Measurements from ENCODE around the gene DLGAP1. TPM values are rescaled to one million over a fixed set of nuclear protein-coding genes. Genes with fewer than 3 reads are reported as not detected.

The DLGAP1 gene
- total RNA-seq, 1 donor from 2014 or later, result 7.7 TPM

DNA sequence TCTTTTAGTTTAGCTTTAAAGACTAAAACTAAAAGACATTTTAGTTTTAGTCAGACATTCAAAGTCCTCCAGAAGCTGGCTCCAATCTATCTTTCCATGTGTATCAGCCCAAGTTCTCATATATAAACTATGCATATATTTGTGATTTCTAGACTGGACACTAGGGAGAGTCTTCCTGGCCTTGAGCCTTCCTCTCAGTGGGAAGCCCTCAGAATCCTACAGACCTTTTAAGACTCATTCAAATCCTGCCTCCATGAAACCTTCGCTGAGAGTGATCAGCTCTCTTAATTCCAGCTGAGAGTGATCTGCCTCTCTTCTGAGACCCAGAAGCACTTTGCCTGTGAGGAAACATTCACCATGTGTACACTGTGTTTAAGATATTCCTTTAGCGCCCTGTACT, 552.4 kb downstream of the DLGAP1 start:
- no peak for DNase-seq (ENCODE audit: low spot score)
- no peak overlapping the region for H3K4me3 Mint-ChIP-seq (ENCODE audit: unreplicated experiment)
- TF ChIP-seq, protein P1, sequence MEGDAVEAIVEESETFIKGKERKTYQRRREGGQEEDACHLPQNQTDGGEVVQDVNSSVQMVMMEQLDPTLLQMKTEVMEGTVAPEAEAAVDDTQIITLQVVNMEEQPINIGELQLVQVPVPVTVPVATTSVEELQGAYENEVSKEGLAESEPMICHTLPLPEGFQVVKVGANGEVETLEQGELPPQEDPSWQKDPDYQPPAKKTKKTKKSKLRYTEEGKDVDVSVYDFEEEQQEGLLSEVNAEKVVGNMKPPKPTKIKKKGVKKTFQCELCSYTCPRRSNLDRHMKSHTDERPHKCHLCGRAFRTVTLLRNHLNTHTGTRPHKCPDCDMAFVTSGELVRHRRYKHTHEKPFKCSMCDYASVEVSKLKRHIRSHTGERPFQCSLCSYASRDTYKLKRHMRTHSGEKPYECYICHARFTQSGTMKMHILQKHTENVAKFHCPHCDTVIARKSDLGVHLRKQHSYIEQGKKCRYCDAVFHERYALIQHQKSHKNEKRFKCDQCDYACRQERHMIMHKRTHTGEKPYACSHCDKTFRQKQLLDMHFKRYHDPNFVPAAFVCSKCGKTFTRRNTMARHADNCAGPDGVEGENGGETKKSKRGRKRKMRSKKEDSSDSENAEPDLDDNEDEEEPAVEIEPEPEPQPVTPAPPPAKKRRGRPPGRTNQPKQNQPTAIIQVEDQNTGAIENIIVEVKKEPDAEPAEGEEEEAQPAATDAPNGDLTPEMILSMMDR (IDR thresholded peaks at IDR 0.05), result no peak
- H3K27ac Mint-ChIP-seq (ENCODE audit: unreplicated experiment), result peak overlapping the region; percentile 18
- no peaks in the 10 kb centered on the region for H3K36me3 Mint-ChIP-seq (ENCODE audit: low read depth)
- no peaks in the 10 kb centered on the region for H3K9me3 Mint-ChIP-seq (ENCODE audit: low read depth)
- H3K4me1 Mint-ChIP-seq (ENCODE audit: low read depth), result peaks cover 24% of the 10 kb centered on the region
- H3K27me3 Mint-ChIP-seq (ENCODE audit: low read depth), result no peaks in the 10 kb centered on the region

DNA sequence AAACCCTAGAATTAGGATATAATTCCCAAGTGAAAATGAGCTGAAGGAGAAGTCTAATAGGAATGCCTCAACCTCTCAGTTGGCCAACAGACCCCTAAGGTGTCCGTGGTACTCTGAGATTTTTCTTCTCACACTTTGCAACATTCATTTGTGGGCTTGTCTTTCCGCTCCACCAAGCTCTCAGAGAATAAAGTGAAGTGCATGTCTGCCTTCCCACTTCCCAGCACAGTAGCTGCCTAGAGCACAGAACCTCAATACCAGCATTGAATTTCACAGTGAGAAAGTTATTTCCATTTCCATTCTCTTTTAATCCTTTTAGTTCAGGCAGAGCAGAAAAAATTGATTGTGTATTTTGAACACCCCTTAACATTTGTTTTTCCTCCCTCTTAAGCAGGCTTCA, 553.3 kb downstream of the DLGAP1 start:
- H3K27me3 Mint-ChIP-seq (ENCODE audit: low read depth), result no peaks in the 10 kb centered on the region
- H3K4me3 Mint-ChIP-seq (ENCODE audit: unreplicated experiment), result no peak overlapping the region
- TF ChIP-seq, protein P1 (IDR thresholded peaks at IDR 0.05), result no peak
- no peaks in the 10 kb centered on the region for H3K9me3 Mint-ChIP-seq (ENCODE audit: low read depth)
- no peak overlapping the region for H3K27ac Mint-ChIP-seq (ENCODE audit: unreplicated experiment)
- H3K36me3 Mint-ChIP-seq (ENCODE audit: low read depth), result no peaks in the 10 kb centered on the region
- H3K4me1 Mint-ChIP-seq (ENCODE audit: low read depth), result peaks cover 24% of the 10 kb centered on the region
- DNase-seq (ENCODE audit: low spot score), result no peak

DNA sequence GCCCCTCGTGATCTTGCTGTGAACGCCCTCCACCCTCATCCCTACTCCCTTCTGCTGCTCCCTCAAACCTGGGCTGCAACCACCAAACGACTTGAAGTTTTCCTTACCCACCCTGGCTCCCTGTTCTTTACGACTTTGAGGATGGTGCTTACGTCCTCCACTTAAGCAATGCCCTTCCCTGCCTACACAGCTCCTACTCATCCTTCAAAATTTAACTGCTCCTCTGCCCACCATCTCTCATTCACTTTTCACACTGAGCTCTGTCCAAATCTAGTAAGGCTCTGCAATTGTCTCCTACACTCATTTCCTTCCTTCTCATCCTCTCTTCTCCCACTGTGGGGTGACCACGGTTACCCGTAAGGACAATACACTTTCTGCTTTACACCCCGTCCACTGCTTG, 554.1 kb downstream of the DLGAP1 start:
- Mint-ChIP-seq H3K36me3 (ENCODE audit: low read depth) (no peaks in the 10 kb centered on the region), H3K27me3 (ENCODE audit: low read depth) (no peaks in the 10 kb centered on the region), H3K4me1 (ENCODE audit: low read depth) (peaks cover 18% of the 10 kb centered on the region), H3K27ac (ENCODE audit: unreplicated experiment) (no peak overlapping the region), H3K4me3 (ENCODE audit: unreplicated experiment) (no peak overlapping the region), H3K9me3 (ENCODE audit: low read depth) (no peaks in the 10 kb centered on the region)
- TF ChIP-seq, protein P1 (IDR thresholded peaks at IDR 0.05), result no peak
- DNase-seq (ENCODE audit: low spot score), result no peak

DNA sequence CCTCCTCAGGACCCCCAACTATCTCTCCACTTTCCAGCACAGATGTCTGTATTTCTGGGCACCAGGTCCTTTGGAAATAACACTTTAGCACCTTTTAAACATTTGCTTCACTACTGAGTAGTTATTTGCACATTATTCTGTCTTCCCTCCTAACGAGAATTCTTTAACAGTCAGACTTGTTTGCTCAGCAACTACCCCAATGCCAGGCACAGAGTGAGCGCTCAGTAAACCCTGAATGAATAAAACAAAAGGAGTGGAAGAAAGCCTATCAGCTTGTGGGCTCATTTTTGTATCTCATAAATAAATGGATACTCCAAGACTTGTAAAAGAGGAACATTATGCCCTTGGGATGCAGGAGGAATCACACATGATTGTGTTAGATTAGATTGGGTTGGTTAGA, 554.8 kb downstream of the DLGAP1 start:
- Mint-ChIP-seq H3K9me3 (ENCODE audit: low read depth) (no peaks in the 10 kb centered on the region), H3K36me3 (ENCODE audit: low read depth) (no peaks in the 10 kb centered on the region), H3K4me3 (ENCODE audit: unreplicated experiment) (no peak overlapping the region), H3K4me1 (ENCODE audit: low read depth) (peaks cover 18% of the 10 kb centered on the region), H3K27me3 (ENCODE audit: low read depth) (no peaks in the 10 kb centered on the region), H3K27ac (ENCODE audit: unreplicated experiment) (no peak overlapping the region)
- DNase-seq (ENCODE audit: low spot score), result no peak
- TF ChIP-seq, protein P1 (IDR thresholded peaks at IDR 0.05), result no peak

DNA sequence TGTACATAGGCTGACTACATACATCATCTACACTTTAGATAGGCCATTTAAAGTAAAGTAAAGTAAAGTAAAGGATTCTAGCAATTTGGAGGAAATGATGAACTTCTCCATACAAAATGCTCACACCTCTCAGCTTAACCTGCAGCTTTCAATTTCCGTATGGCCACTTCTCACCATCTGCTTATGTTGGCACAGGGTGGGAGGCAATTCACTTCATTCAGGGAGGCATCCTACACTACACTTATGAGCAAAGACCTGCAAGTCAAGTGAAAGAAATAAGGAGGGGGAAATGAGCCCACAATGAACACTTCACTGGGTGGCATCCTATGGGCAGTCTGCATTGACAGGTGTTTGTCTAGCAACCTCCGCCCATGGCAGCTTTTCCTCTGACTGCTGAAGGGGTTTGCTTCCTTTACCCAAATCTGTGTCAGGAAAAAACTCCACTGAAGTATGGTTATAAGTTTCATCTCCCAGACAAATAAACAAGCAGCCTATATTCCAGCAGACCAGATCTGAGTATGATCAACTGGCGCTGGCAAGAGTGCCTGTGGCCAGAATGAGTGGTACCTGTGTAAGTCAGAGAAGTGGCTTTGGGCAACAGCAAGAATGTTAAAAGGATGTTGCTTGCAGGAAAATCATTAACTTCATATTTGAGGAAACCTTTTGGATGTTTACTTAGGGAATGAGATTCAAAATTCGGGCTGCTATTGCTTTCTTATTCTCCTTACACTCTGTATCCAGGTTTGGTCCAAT, 556.1 kb downstream of the DLGAP1 start:
- Mint-ChIP-seq H3K36me3 (ENCODE audit: low read depth) (no peaks in the 10 kb centered on the region), H3K9me3 (ENCODE audit: low read depth) (no peaks in the 10 kb centered on the region), H3K4me3 (ENCODE audit: unreplicated experiment) (no peak overlapping the region), H3K4me1 (ENCODE audit: low read depth) (peaks cover 17% of the 10 kb centered on the region), H3K27ac (ENCODE audit: unreplicated experiment) (no peak overlapping the region), H3K27me3 (ENCODE audit: low read depth) (no peaks in the 10 kb centered on the region)
- no peak for DNase-seq (ENCODE audit: low spot score)
- TF ChIP-seq, protein P1 (IDR thresholded peaks at IDR 0.05), result no peak
